Spleen (tissue), 11 donors: ENCODE results near the gene NOD1. TPM values are rescaled to one million over a fixed set of nuclear protein-coding genes. Genes with fewer than 3 reads are reported as not detected.

Experiments
- DNase-seq: peaks from one replicate; pipeline ENCODE4 v3.0.0-alpha.2; 2020
- H3K27ac ChIP-seq, 8 donors: fragments of 200-600 bp; sonication (generic) in 7 of 8; 1 replicate in 4 of 8; 2 replicates in 4 of 8; pipeline versions ENCODE4 v1.5.0 to v1.8.0; 2016 to 2021; ENCODE audit warnings: inconsistent platforms in 4 of 8, mild to moderate bottlenecking in 4 of 8, moderate library complexity in 1 of 8
- H3K27me3 ChIP-seq, 7 donors: fragments of 200-600 bp; sonication (generic) in 6 of 7; replicated peaks in 1 of 7; 1 replicate in 4 of 7; 2 replicates in 3 of 7; pipeline versions ENCODE4 v1.5.0 to v1.8.0; 2016 to 2021; ENCODE audit warnings: inconsistent platforms in 3 of 7, mild to moderate bottlenecking in 1 of 7
- H3K36me3 ChIP-seq, 6 donors: fragments of 200-600 bp; sonication (generic) in 5 of 6; 1 replicate in 4 of 6; 2 replicates in 2 of 6; pipeline versions ENCODE4 v1.5.0 to v1.8.0; 2016 to 2021; ENCODE audit warnings: inconsistent platforms in 2 of 6
- H3K4me1 ChIP-seq, 6 donors: fragments of 200-600 bp; sonication (generic) in 5 of 6; 1 replicate in 3 of 6; 2 replicates in 3 of 6; pipeline versions ENCODE4 v1.5.0 to v1.8.0; 2016 to 2021; ENCODE audit warnings: inconsistent platforms in 3 of 6
- H3K4me3 ChIP-seq, 8 donors: fragments of 200-600 bp; sonication (generic) in 7 of 8; 1 replicate in 4 of 8; 2 replicates in 4 of 8; pipeline versions ENCODE4 v1.5.0 to v1.8.0; 2016 to 2021; ENCODE audit warnings: inconsistent platforms in 4 of 8, mild to moderate bottlenecking in 4 of 8, moderate library complexity in 2 of 8
- H3K9me3 ChIP-seq, 8 donors: fragments of 200-600 bp; sonication (generic) in 7 of 8; 1 replicate in 4 of 8; 2 replicates in 4 of 8; pipeline versions ENCODE4 v1.5.0 to v1.8.0; 2016 to 2021; ENCODE audit warnings: inconsistent platforms in 4 of 8
- CTCF ChIP-seq, 11 experiments: fragments of 200-600 bp in 7 of 11; fragments of 450-650 bp in 4 of 11; sonication (generic) in 4 of 11; IDR thresholded peaks in 8 of 11; conservative IDR thresholded peaks in 3 of 11; 1 replicate in 7 of 11; 2 replicates in 4 of 11; pipeline versions ENCODE4 v1.4.0 to v1.8.0; 2016 to 2021; ENCODE audit warnings: antibody characterized with exemption in 11 of 11, inconsistent platforms in 4 of 11, mild to moderate bottlenecking in 1 of 11
- POLR2A ChIP-seq, 3 donors: fragments of 450-650 bp; IDR thresholded peaks; one replicate each; pipeline ENCODE4 v1.5.1; 2017; ENCODE audit warnings: antibody characterized with exemption in 3 of 3, mild to moderate bottlenecking in 1 of 3
- POLR2AphosphoS5 ChIP-seq, 3 donors: sonication (generic); formaldehyde crosslinking; IDR thresholded peaks; one replicate each; pipeline ENCODE4 v1.5.1; 2017; ENCODE audit warnings: antibody characterized with exemption in 3 of 3
- WGBS, 5 donors: extraction: QIAGEN DNeasy Blood & Tissue Kit in 3 of 5; methylation state at CpG; one replicate each; pipeline versions ENCODE4 v1.1.5 to v1.1.7; 2013 to 2018; 5-methylcytosine and 5-hydroxymethylcytosine counted together
- intact Hi-C: fragments of 100-400 bp; cut with DNase I; formaldehyde crosslinking; loops from one replicate; pipeline ENCODE4 v1.15.0; 2023; ENCODE audit warnings: low total_unique reads
- polyA plus RNA-seq, 3 donors: library from polyadenylated mRNA; stranded (reverse); fragments of 200-250 nt; gene quantifications; one replicate each; pipeline ENCODE4 v1.2.1, GENCODE V29; 2013
- total RNA-seq, 7 donors: library from RNA; depleted of rRNA in 3 of 7; stranded (reverse); fragments of >200 nt in 3 of 7; fragmentation: NEBNext Ultra II Directional in 4 of 7; extraction: Animal tissue kit (Norgen Biotek cat#: 25700) in 4 of 7; gene quantifications; one replicate each; pipeline versions ENCODE4 v1.1.0 to v1.2.1, GENCODE V29; 2016 to 2021
- donor health status: healthy with polysubstance abuse.
- donor health status: DM: no; HTN: no; CAD: no; lungs with moderate emphysema.
- donor health status: DM: no; HTN: no; CAD: no.
- donor health status: Bipolar disorder and iron deficiency.
- donor health status: healthy.
- donor health status: DM: no; HTN: no; CAD: no.
- donor health status: DM: yes; HTN: yes; CAD: no.

Gene NOD1
- total and polyA plus RNA-seq, 10 donors = 11.0 to 40.8 (median 33.5) TPM

- 44 to 72% (median 51%) methylated on average over 2 of the region's 2 CpGs for WGBS, 5 donors
- Histone ChIP-seq H3K27me3 (no peaks in the 10 kb centered on the region), H3K36me3 (peaks cover 0 to 11% (median 0%) of the 10 kb centered on the region in 6 donors), H3K9me3 (no peaks in the 10 kb centered on the region), H3K4me1 (peaks cover 53 to 100% (median 93%) of the 10 kb centered on the region in 6 donors), H3K27ac (peak overlapping the region; percentile 21 to 92 (median 78)), H3K4me3 (no peak overlapping the region)
- no peak for DNase-seq
- TF ChIP-seq POLR2A (IDR thresholded peaks at IDR 0.05) (no peak), POLR2AphosphoS5 (IDR thresholded peaks at IDR 0.05) (no peak), CTCF (IDR thresholded peaks at IDR 0.05 in 8 of 11, conservative IDR thresholded peaks at IDR 0.05 in 3 of 11) (no peak)
- intact Hi-C loops = no loop called here
Measured at GRCh38 chr7:30471205-30471604, 7.4 kb downstream of the NOD1 start.

DNA sequence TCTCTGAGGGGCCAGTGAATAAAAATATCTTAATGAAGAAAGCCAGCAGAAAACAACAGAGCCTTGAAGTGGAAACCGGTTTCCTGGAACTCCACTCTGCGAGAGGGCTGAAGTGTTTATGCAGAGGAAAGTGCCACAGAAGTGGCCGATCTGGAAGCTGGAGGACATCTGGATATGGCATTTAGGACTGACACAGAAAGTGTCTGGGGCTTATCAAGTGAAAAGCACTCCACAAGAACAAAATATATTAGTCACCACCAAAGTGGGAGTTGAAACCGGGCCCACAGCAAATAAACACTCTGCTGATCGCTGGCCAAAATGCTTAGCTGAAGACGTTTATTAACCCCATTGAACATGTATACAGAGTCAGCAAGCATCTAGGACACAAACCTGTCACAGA is 7.8 kb downstream of the NOD1 start:
- WGBS, 5 donors = 30 to 41% (median 38%) methylated on average over 6 of the region's 6 CpGs
- no peak for DNase-seq
- no peaks in the 10 kb centered on the region for H3K27me3 ChIP-seq
- H3K9me3 ChIP-seq = no peaks in the 10 kb centered on the region
- H3K4me3 ChIP-seq = no peak overlapping the region
- intact Hi-C loops = no loop called here
- H3K36me3 ChIP-seq = peaks cover 0 to 11% (median 0%) of the 10 kb centered on the region in 6 donors
- no peak for TF ChIP-seq POLR2A (IDR thresholded peaks at IDR 0.05)
- no peak for TF ChIP-seq CTCF (IDR thresholded peaks at IDR 0.05 in 8 of 11, conservative IDR thresholded peaks at IDR 0.05 in 3 of 11)
- peak in 1 of 3 donors; percentile 61 for TF ChIP-seq POLR2AphosphoS5 (IDR thresholded peaks at IDR 0.05)
- H3K27ac ChIP-seq = peak overlapping the region; percentile 70 to 92 (median 78)
- H3K4me1 ChIP-seq = peaks cover 50 to 100% (median 92%) of the 10 kb centered on the region in 6 donors

- peak overlapping the region; percentile 70 to 92 (median 78) for H3K27ac ChIP-seq
- DNase-seq = no peak
- H3K4me1 ChIP-seq = peaks cover 50 to 100% (median 92%) of the 10 kb centered on the region in 6 donors
- TF ChIP-seq POLR2AphosphoS5 (IDR thresholded peaks at IDR 0.05) (peak in 2 of 3 donors; percentile 51 to 73), CTCF (IDR thresholded peaks at IDR 0.05 in 8 of 11, conservative IDR thresholded peaks at IDR 0.05 in 3 of 11) (no peak)
- WGBS, 5 donors = 57 to 73% (median 69%) methylated on average over 13 to 14 of the region's 14 CpGs
- intact Hi-C loops = no loop called here
- H3K4me3 ChIP-seq = no peak overlapping the region
- no peaks in the 10 kb centered on the region for H3K27me3 ChIP-seq
- H3K36me3 ChIP-seq = peaks cover 0 to 11% (median 0%) of the 10 kb centered on the region in 6 donors
- H3K9me3 ChIP-seq = no peaks in the 10 kb centered on the region
Measured at GRCh38 chr7:30470163-30470770, 8.3 kb downstream of the NOD1 start.

GRCh38 chr7:30469303-30469702 is 9.3 kb downstream of the NOD1 start:
- intact Hi-C loops = no loop called here

More at GRCh38 chr7:30469303-30469702, 9.3 kb downstream of the NOD1 start:
- peak; percentile 81 for DNase-seq
- TF ChIP-seq POLR2A (IDR thresholded peaks at IDR 0.05) = no peak
- peak in 7 of 11 experiments; percentile 9 to 47 (median 25) for TF ChIP-seq CTCF (IDR thresholded peaks at IDR 0.05 in 8 of 11, conservative IDR thresholded peaks at IDR 0.05 in 3 of 11)
- TF ChIP-seq POLR2AphosphoS5 (IDR thresholded peaks at IDR 0.05) = peak in 2 of 3 donors; percentile 78 to 89
- WGBS, 5 donors = 33 to 49% (median 44%) methylated on average over 5 of the region's 5 CpGs
- Histone ChIP-seq H3K4me1 (peaks cover 53 to 100% (median 92%) of the 10 kb centered on the region in 6 donors), H3K27me3 (no peaks in the 10 kb centered on the region), H3K4me3 (no peak overlapping the region), H3K36me3 (peaks cover 0 to 8% (median 0%) of the 10 kb centered on the region in 6 donors), H3K27ac (peak overlapping the region; percentile 70 to 92 (median 78)), H3K9me3 (no peaks in the 10 kb centered on the region)
